K562 (cell line): ENCODE data around the gene UAP1. TPM values are rescaled to one million over a fixed set of nuclear protein-coding genes. Genes with fewer than 3 reads are reported as not detected.

Experiments
- C11orf30 ChIP-seq: fragments of 450-650 bp; IDR thresholded peaks from 2 replicates; pipeline ENCODE4 v1.6.1; 2016; ENCODE audit warnings: low read depth, mild to moderate bottlenecking
- ELF1 ChIP-seq: fragments of 200-800 bp; sonication (Bioruptor generic); IDR thresholded peaks from 2 replicates; pipeline ENCODE4 v1.6.1; 2016; ENCODE audit warnings: missing genetic modification characterization, missing compliant biosample characterization
- ESRRA ChIP-seq: fragments of 450-650 bp; IDR thresholded peaks from 2 replicates; pipeline ENCODE4 v1.6.1; 2014; ENCODE audit warnings: low read depth, mild to moderate bottlenecking, moderate library complexity, borderline replicate concordance
- HDAC2 ChIP-seq: fragments of 450-650 bp; IDR thresholded peaks from 2 replicates; pipeline ENCODE4 v1.6.1; 2016; ENCODE audit warnings: mild to moderate bottlenecking
- L3MBTL2 ChIP-seq: fragments of 450-650 bp; IDR thresholded peaks from 2 replicates; pipeline ENCODE4 v1.6.1; 2016; ENCODE audit warnings: mild to moderate bottlenecking, moderate library complexity
- MAZ ChIP-seq, 2 experiments: fragments of 450-650 bp in 1 of 2; sonication (generic) in 1 of 2; formaldehyde crosslinking; IDR thresholded peaks in 1 of 2; conservative IDR thresholded peaks in 1 of 2; 2 replicates each; pipeline versions ENCODE4 v1.4.0 to v1.5.0; 2020; ENCODE audit warnings: mild to moderate bottlenecking in 1 of 2, missing genetic modification reagents in 1 of 2
- MITF ChIP-seq: IDR thresholded peaks from 2 replicates; pipeline ENCODE4 v1.6.1; 2014; ENCODE audit warnings: antibody characterized with exemption
- NFRKB ChIP-seq: fragments of 450-650 bp; IDR thresholded peaks from 2 replicates; pipeline ENCODE4 v1.6.1; 2016; ENCODE audit warnings: low read depth
- RAD51 ChIP-seq: fragments of 450-650 bp; IDR thresholded peaks from 2 replicates; pipeline ENCODE4 v1.7.1; 2016; ENCODE audit warnings: low read depth, mild to moderate bottlenecking, borderline replicate concordance
- REST ChIP-seq, 2 experiments: fragments of 450-650 bp; formaldehyde crosslinking in 1 of 2; IDR thresholded peaks; 2 replicates each; pipeline versions ENCODE4 v1.4.0 to v1.6.1; 2014 to 2020; ENCODE audit warnings: mild to moderate bottlenecking in 2 of 2, borderline replicate concordance in 1 of 2, low read depth in 1 of 2
- VEZF1 ChIP-seq: fragments of 200-800 bp; sonication (Bioruptor generic); IDR thresholded peaks from 2 replicates; pipeline ENCODE4 v1.6.1; 2017; ENCODE audit warnings: missing genetic modification characterization, missing compliant biosample characterization
- ZNF436 ChIP-seq: fragments of 250-450, 450-650 bp; sonication (Bioruptor Pico); formaldehyde crosslinking; IDR thresholded peaks from 2 replicates; pipeline ENCODE4 v1.7.0; 2020; ENCODE audit warnings: mild to moderate bottlenecking
- ZNF511 ChIP-seq: sonication (generic); formaldehyde crosslinking; IDR thresholded peaks from 2 replicates; pipeline ENCODE4 v1.8.0; 2022; ENCODE audit warnings: mild to moderate bottlenecking, missing genetic modification reagents
- ZNF551 ChIP-seq: fragments of 250-450 bp; sonication (Bioruptor Pico); IDR thresholded peaks from 2 replicates; pipeline ENCODE4 v1.5.0; 2021; ENCODE audit warnings: mild to moderate bottlenecking, moderate library complexity
- polyA plus RNA-seq, 8 experiments: library from polyadenylated mRNA; depleted of rRNA in 4 of 8; stranded (reverse) in 5 of 8; unstranded in 3 of 8; fragments of >200 nt; fragmentation: Nextera tagmentation in 2 of 8; fragmentation: Illumina TruSeq in 1 of 8; extraction: Ambion mirVana in 2 of 8; extraction: Trizol in 1 of 8; gene quantifications; 2 replicates each; pipeline versions ENCODE4 v1.2.1 to v1.2.3, GENCODE V29; 2011 to 2014; ENCODE audit warnings: inconsistent platforms in 1 of 8, missing spikeins in 1 of 8
- total RNA-seq, 7 experiments: library from RNA; depleted of rRNA in 6 of 7; stranded (reverse); fragments of >200 nt in 6 of 7; fragmentation: Illumina TruSeq in 2 of 7; extraction: Trizol in 2 of 7; gene quantifications; 2 replicates each; pipeline versions ENCODE4 v1.2.1 to v1.2.3, GENCODE V29; 2011 to 2021; ENCODE audit warnings: low replicate concordance in 1 of 7

UAP1 gene
- total and polyA plus RNA-seq, 9 of the 15 experiments (the other 6 are each of a cell fraction or from before 2014, with no cell fraction given) = 182 to 317 (median 213) TPM

- TF ChIP-seq ELF1 (tag) (peak; percentile 9; the same call in 1 of the 2 replicates), L3MBTL2 (peak; percentile 36; the same call in 1 of the 2 replicates), NFRKB (peak; percentile 45; the same call in 1 of the 2 replicates), RAD51 (0 out of 2 replicates have a peak, but pooled peaks have one; percentile 15), ESRRA (peak; percentile 13; the same call in 1 of the 2 replicates), ZNF511 (CRISPR knock-in tag) (no peak), HDAC2 (peak; percentile 18; the same call in 1 of the 2 replicates), MAZ (CRISPR knock-in tag; conservative IDR thresholded peaks at IDR 0.05 in 1 of 2, IDR thresholded peaks at IDR 0.05 in 1 of 2) (no peak), VEZF1 (peak; percentile 28; the same call in 1 of the 2 replicates), MITF (no peak), ZNF436 (CRISPR knock-in tag) (no peak), C11orf30 (peak; percentile 14; the same call in 1 of the 2 replicates), ZNF551 (CRISPR knock-in tag) (no peak), REST (IDR thresholded peaks at IDR 0.05; ENCODE audit: borderline replicate concordance) (peak; percentile 85), REST (CRISPR knock-in tag; IDR thresholded peaks at IDR 0.05; ENCODE audit: low read depth) (no peak)
Measured at GRCh38 chr1:162632698-162633080, 71.2 kb downstream of the UAP1 start (continued).
